K562 (cell line): ENCODE measurements around the gene TMEM38B. TPM values are rescaled to one million over a fixed set of nuclear protein-coding genes. Genes with fewer than 3 reads are reported as not detected.
A peak's percentile ranks its signal among the peaks of the same experiment; 100 is the strongest.

Source experiments
- ATAC-seq: fragments of 200-7000 bp; cut with Tn5 transposase; 3 replicates; pipeline ENCODE4 v1.9.1; 2020; ENCODE audit warnings: moderate library complexity
- Bru-seq: library from RNA; stranded (reverse); fragments of 400-500 nt; gene quantifications from one replicate; lab custom pipeline; 2021; lab: Mats Ljungman, UMichigan
- BruChase-seq, 2 experiments: library from RNA; stranded (reverse); fragments of 400-500 nt; gene quantifications; one replicate each; lab custom pipeline; 2021; lab: Mats Ljungman, UMichigan
- BruUV-seq: library from RNA; stranded (reverse); fragments of 400-500 nt; replicated peaks from 2 replicates; lab custom pipeline; 2021; lab: Mats Ljungman, UMichigan
- CTCF ChIA-PET: fragments of 300-600 bp; formaldehyde crosslinking; extraction: SDS; loops from one replicate; lab custom pipeline; 2021; ENCODE audit warnings: low intra/inter-chr PET ratio; lab: Yijun Ruan, JAX
- POLR2A ChIA-PET: fragments of 300-600, 350-650 bp; sonication (Branson Sonifier 250); formaldehyde crosslinking; extraction: SDS; loops from one replicate; lab custom pipeline; 2021; ENCODE audit warnings: antibody characterized with exemption, inconsistent platforms; lab: Yijun Ruan, JAX
- DNase-seq, 4 experiments: peaks; one replicate each; pipeline versions ENCODE4 v3.0.0 to v3.0.0-alpha.2; 2011 to 2018; ENCODE audit warnings: low spot score in 3 of 4, mixed read lengths in 3 of 4; ENCODE audit errors: extremely low read depth in 1 of 4
- FAIRE-seq: peaks from 2 replicates; lab custom pipeline; 2011; peaks lifted over from hg19 to GRCh38; lab: Jason Lieb, UNC
- H2AFZ ChIP-seq: 2 replicates; pipeline ENCODE4 v1.6.0; 2011; ENCODE audit warnings: low read depth, low read length, control low read depth, inconsistent platforms
- H3K27ac ChIP-seq: fragments of 200-600 bp; 3 replicates; pipeline ENCODE4 v1.8.0; 2011; ENCODE audit warnings: low read depth, mild to moderate bottlenecking, control low read depth, inconsistent platforms, low read length, moderate library complexity, mixed read lengths; ENCODE audit errors: extremely low read depth
- H3K27me3 ChIP-seq, 2 experiments: fragments of 300-600 bp in 1 of 2; 2 replicates in 1 of 2; 3 replicates in 1 of 2; pipeline versions ENCODE4 v1.6.0 to v1.8.0; 2011; ENCODE audit warnings: inconsistent platforms in 2 of 2, low read length in 2 of 2, mild to moderate bottlenecking in 1 of 2, mixed read lengths in 1 of 2, moderate library complexity in 1 of 2; ENCODE audit not compliant: control insufficient read depth in 2 of 2, insufficient read depth in 2 of 2
- H3K36me3 ChIP-seq: fragments of 300-600 bp; 3 replicates; pipeline ENCODE4 v1.8.0; 2011; ENCODE audit warnings: mild to moderate bottlenecking, low read length, inconsistent platforms; ENCODE audit not compliant: control insufficient read depth, insufficient read depth
- H3K4me1 ChIP-seq, 2 experiments: fragments of 200-600 bp in 1 of 2; replicated peaks in 1 of 2; 2 replicates in 1 of 2; 3 replicates in 1 of 2; pipeline versions ENCODE4 v1.5.1 to v1.8.0; 2011; ENCODE audit warnings: inconsistent platforms in 2 of 2, low read length in 2 of 2, mild to moderate bottlenecking in 1 of 2, mixed read lengths in 1 of 2, moderate library complexity in 1 of 2; ENCODE audit not compliant: control insufficient read depth in 2 of 2, insufficient read depth in 2 of 2
- H3K4me2 ChIP-seq: 2 replicates; pipeline ENCODE4 v1.6.1; 2011; ENCODE audit warnings: low read length, control low read depth, inconsistent platforms, mixed read lengths; ENCODE audit not compliant: insufficient read depth
- H3K4me3 ChIP-seq: fragments of 200-600 bp; sonication (generic), shearing (Covaris generic); 2 replicates; pipeline ENCODE4 v1.5.1; 2016; ENCODE audit warnings: control low read depth, inconsistent platforms
- H3K79me2 ChIP-seq: fragments of 200-600 bp; 3 replicates; pipeline ENCODE4 v1.8.0; 2011; ENCODE audit warnings: low read length, inconsistent platforms; ENCODE audit not compliant: control insufficient read depth, insufficient read depth
- H3K9ac ChIP-seq, 2 experiments: 2 replicates each; pipeline versions ENCODE4 v1.6.0 to v1.6.1; 2011; ENCODE audit warnings: low read depth in 2 of 2, low read length in 2 of 2, control low read depth in 1 of 2, inconsistent platforms in 1 of 2, mild to moderate bottlenecking in 1 of 2, mixed read lengths in 1 of 2; ENCODE audit not compliant: insufficient read depth in 1 of 2
- H3K9me1 ChIP-seq: one replicate; pipeline ENCODE4 v1.6.0; 2011; ENCODE audit warnings: inconsistent platforms, mild to moderate bottlenecking, low read length, moderate library complexity; ENCODE audit not compliant: control insufficient read depth, insufficient read depth
- H3K9me3 ChIP-seq: replicated peaks from 2 replicates; pipeline ENCODE4 v1.5.1; 2011; ENCODE audit warnings: low read depth, low read length, inconsistent platforms; ENCODE audit not compliant: control insufficient read depth, insufficient read depth
- H4K20me1 ChIP-seq: replicated peaks from 2 replicates; pipeline ENCODE4 v1.6.1; 2011; ENCODE audit warnings: low read length, inconsistent platforms, mixed read lengths; ENCODE audit not compliant: control insufficient read depth, insufficient read depth
- GABPB2 ChIP-seq: fragments of 250-450 bp; sonication (Bioruptor Pico); conservative IDR thresholded peaks from 2 replicates; pipeline ENCODE4 v1.5.1; 2021; ENCODE audit warnings: mild to moderate bottlenecking
- HNRNPL ChIP-seq: fragments of 200-400 bp; formaldehyde crosslinking; IDR thresholded peaks from 2 replicates; pipeline ENCODE4 v1.6.1; 2017; ENCODE audit warnings: low read depth, mild to moderate bottlenecking, low read length
- KDM5B ChIP-seq: fragments of 200-600 bp; sonication (generic); IDR thresholded peaks from 2 replicates; pipeline ENCODE4 v1.6.1; 2012; ENCODE audit warnings: low read depth, mild to moderate bottlenecking, moderate library complexity, low read length, control low read depth, inconsistent platforms; ENCODE audit not compliant: insufficient replicate concordance
- NR2C2 ChIP-seq, 2 experiments: fragments of 200-800 bp in 1 of 2; sonication (Bioruptor generic) in 1 of 2; sonication (generic) in 1 of 2; formaldehyde crosslinking in 1 of 2; IDR thresholded peaks; 2 replicates each; pipeline versions ENCODE4 v1.6.1 to v1.8.0; 2016 to 2022; ENCODE audit warnings: mild to moderate bottlenecking in 1 of 2, missing compliant biosample characterization in 1 of 2, missing genetic modification characterization in 1 of 2, missing genetic modification reagents in 1 of 2
- NRF1 ChIP-seq, 2 experiments: fragments of 450-650 bp; IDR thresholded peaks in 1 of 2; conservative IDR thresholded peaks in 1 of 2; 2 replicates each; pipeline ENCODE4 v1.6.1; 2014; ENCODE audit warnings: mild to moderate bottlenecking in 2 of 2
- POLR2B ChIP-seq: fragments of 450-650 bp; IDR thresholded peaks from 2 replicates; pipeline ENCODE4 v1.6.1; 2018; ENCODE audit warnings: low read depth; ENCODE audit not compliant: partially characterized antibody
- RB1 ChIP-seq: fragments of 450-650 bp; IDR thresholded peaks from 2 replicates; pipeline ENCODE4 v1.6.1; 2017; ENCODE audit warnings: low read depth, mild to moderate bottlenecking
- XRCC5 ChIP-seq: fragments of 200-400 bp; formaldehyde crosslinking; IDR thresholded peaks from 2 replicates; pipeline ENCODE4 v1.6.1; 2017; ENCODE audit warnings: low read depth, mild to moderate bottlenecking, low read length
- ZNF174 ChIP-seq: fragments of 250-450 bp; sonication (Bioruptor Pico); IDR thresholded peaks from 2 replicates; pipeline ENCODE4 v1.4.0; 2020; ENCODE audit warnings: mild to moderate bottlenecking
- ZNF212 ChIP-seq: fragments of 450-650 bp; formaldehyde crosslinking; IDR thresholded peaks from 2 replicates; pipeline ENCODE4 v1.4.0; 2020; ENCODE audit warnings: mild to moderate bottlenecking
- ZNF354B ChIP-seq: fragments of 250-450 bp; sonication (Bioruptor Pico); IDR thresholded peaks from 2 replicates; pipeline ENCODE4 v1.4.0; 2020
- ZNF717 ChIP-seq: fragments of 250-450 bp; sonication (Bioruptor Pico); IDR thresholded peaks from 2 replicates; pipeline ENCODE4 v1.5.0; 2021
- ZNF780A ChIP-seq: fragments of 250-450 bp; sonication (Bioruptor Pico); IDR thresholded peaks from 2 replicates; pipeline ENCODE4 v1.5.0; 2021; ENCODE audit warnings: mild to moderate bottlenecking
- WGBS: fragments of 100-300 bp; shearing (Covaris generic); methylation state at CpG from one replicate; pipeline ENCODE4 v1.1.6; 2016; ENCODE audit warnings: low coverage, mixed read lengths; ENCODE audit not compliant: insufficient coverage; ENCODE audit errors: missing lambda C conversion rate; 5-methylcytosine and 5-hydroxymethylcytosine counted together
- in situ Hi-C: fragments of 300-500 bp; cut with MboI; formaldehyde crosslinking; loops from 4 replicates; pipeline ENCODE4 v1.15.0; 2018; ENCODE audit warnings: inconsistent platforms, mixed read lengths
- intact Hi-C: fragments of 100-400 bp; cut with micrococcal nuclease; formaldehyde crosslinking; loops from 2 replicates; pipeline ENCODE4 v1.14.2; 2022
- long read RNA-seq, 3 experiments: library from polyadenylated mRNA in 2 of 3; library from RNA in 1 of 3; unstranded in 2 of 3; stranded (forward) in 1 of 3; transcript quantifications; one replicate each; pipeline ENCODE4 v2.0.0, GENCODE V29; 2019 to 2022
- polyA minus RNA-seq, 3 experiments: library from RNA; depleted of rRNA, polyadenylated mRNA; stranded (reverse); fragments of >200 nt; gene quantifications; 2 replicates each; pipeline ENCODE4 v1.2.3, GENCODE V29; 2011
- polyA plus RNA-seq, 8 experiments: library from polyadenylated mRNA; depleted of rRNA in 4 of 8; stranded (reverse) in 5 of 8; unstranded in 3 of 8; fragments of >200 nt; fragmentation: Nextera tagmentation in 2 of 8; fragmentation: Illumina TruSeq in 1 of 8; extraction: Ambion mirVana in 2 of 8; extraction: Trizol in 1 of 8; gene quantifications; 2 replicates each; pipeline versions ENCODE4 v1.2.1 to v1.2.3, GENCODE V29; 2011 to 2014; ENCODE audit warnings: inconsistent platforms in 1 of 8, missing spikeins in 1 of 8
- total RNA-seq, 7 experiments: library from RNA; depleted of rRNA in 6 of 7; stranded (reverse); fragments of >200 nt in 6 of 7; fragmentation: Illumina TruSeq in 2 of 7; extraction: Trizol in 2 of 7; gene quantifications; 2 replicates each; pipeline versions ENCODE4 v1.2.1 to v1.2.3, GENCODE V29; 2011 to 2021; ENCODE audit warnings: low replicate concordance in 1 of 7
- TF ChIP-seq, protein P1 (sequence below), 2 experiments: IDR thresholded peaks; 2 replicates each; pipeline ENCODE4 v1.6.1; 2011; ENCODE audit warnings: borderline replicate concordance in 1 of 2, control low read depth in 1 of 2, low read depth in 1 of 2, low read length in 1 of 2, mild to moderate bottlenecking in 1 of 2, mixed read lengths in 1 of 2, moderate library complexity in 1 of 2; ENCODE audit not compliant: insufficient read depth in 1 of 2, insufficient read length in 1 of 2, poor library complexity in 1 of 2, severe bottlenecking in 1 of 2; ENCODE audit errors: extremely low read depth in 1 of 2

Gene TMEM38B, protein sequence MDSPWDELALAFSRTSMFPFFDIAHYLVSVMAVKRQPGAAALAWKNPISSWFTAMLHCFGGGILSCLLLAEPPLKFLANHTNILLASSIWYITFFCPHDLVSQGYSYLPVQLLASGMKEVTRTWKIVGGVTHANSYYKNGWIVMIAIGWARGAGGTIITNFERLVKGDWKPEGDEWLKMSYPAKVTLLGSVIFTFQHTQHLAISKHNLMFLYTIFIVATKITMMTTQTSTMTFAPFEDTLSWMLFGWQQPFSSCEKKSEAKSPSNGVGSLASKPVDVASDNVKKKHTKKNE
- total RNA-seq (2011; cell fraction: chromatin; rRNA removed; ENCODE audit: low replicate concordance): 41.8 and 56.7 TPM in 2 replicates
- 52.4 and 57.4 TPM in 2 replicates for total RNA-seq (2011; cell fraction: nucleolus; rRNA removed)
- total RNA-seq (2011; cell fraction: nucleoplasm; rRNA removed): 60.9 and 68.8 TPM in 2 replicates
- total RNA-seq (2014; rRNA removed): 37.1 and 38.5 TPM in 2 replicates
- 37.0 and 39.7 TPM in 2 replicates for total RNA-seq (2014; rRNA removed; fragmentation: Illumina TruSeq; extraction: Trizol)
- total RNA-seq (2015; rRNA removed; fragmentation: Illumina TruSeq; extraction: Trizol): 22.3 and 26.0 TPM in 2 replicates
- 46.3 and 52.9 TPM in 2 replicates for total RNA-seq (2021)
- 42.1 and 54.9 TPM in 2 replicates for polyA plus RNA-seq (2011; rRNA removed)
- 27.6 and 38.7 TPM in 2 replicates for polyA plus RNA-seq (2011; cell fraction: cytosol; rRNA removed)
- 13.4 and 15.0 TPM in 2 replicates for polyA plus RNA-seq (2011; cell fraction: nucleus; rRNA removed)
- 22.3 and 31.3 TPM in 2 replicates for polyA plus RNA-seq (2012)
- 26.6 and 34.6 TPM in 2 replicates for polyA plus RNA-seq (2014; fragmentation: Illumina TruSeq; extraction: Trizol)
- polyA plus RNA-seq (2014; fragmentation: Nextera tagmentation; extraction: Ambion mirVana): 10 to 100 TPM; 42.0 to 57.5 TPM
- 26.4 and 30.9 TPM in 2 replicates for polyA plus RNA-seq (2014; rRNA removed)
- polyA minus RNA-seq (2011; rRNA and poly(A)+ RNA removed): 61.1 and 62.1 TPM in 2 replicates
- 45.0 and 51.4 TPM in 2 replicates for polyA minus RNA-seq (2011; cell fraction: cytosol; rRNA and poly(A)+ RNA removed)
- polyA minus RNA-seq (2011; cell fraction: nucleus; rRNA and poly(A)+ RNA removed): 42.4 and 53.4 TPM in 2 replicates
- percentile 82 among the genes with signal in this experiment for Bru-seq, nascent RNA
- BruChase-seq, experiment 1, labeled RNA remaining after a 2-hour chase: percentile 85 among the genes with signal in this experiment
- BruChase-seq, experiment 2, labeled RNA remaining after a 6-hour chase: percentile 86 among the genes with signal in this experiment
- long read RNA-seq, experiment 1, transcript TMEM38B-202 (6 exons, 3,525 nt): major isoform, 201 of 278 reads
- long read RNA-seq, experiment 1, partial matches to known transcripts: 29 of 278 reads
- long read RNA-seq, experiment 1, other reads (novel, unspliced or antisense): 48 of 278 reads
- long read RNA-seq, experiment 2, transcript TMEM38B-202 (6 exons, 3,525 nt): major isoform, 5 of 46 reads
- long read RNA-seq, experiment 2, partial matches to known transcripts: 0 of 46 reads
- long read RNA-seq, experiment 2, other reads (novel, unspliced or antisense): 41 of 46 reads
- long read RNA-seq, experiment 3, transcript TMEM38B-202 (6 exons, 3,525 nt): major isoform, 52 of 65 reads
- long read RNA-seq, experiment 3, partial matches to known transcripts: 2 of 65 reads
- long read RNA-seq, experiment 3, other reads (novel, unspliced or antisense): 11 of 65 reads

DNA sequence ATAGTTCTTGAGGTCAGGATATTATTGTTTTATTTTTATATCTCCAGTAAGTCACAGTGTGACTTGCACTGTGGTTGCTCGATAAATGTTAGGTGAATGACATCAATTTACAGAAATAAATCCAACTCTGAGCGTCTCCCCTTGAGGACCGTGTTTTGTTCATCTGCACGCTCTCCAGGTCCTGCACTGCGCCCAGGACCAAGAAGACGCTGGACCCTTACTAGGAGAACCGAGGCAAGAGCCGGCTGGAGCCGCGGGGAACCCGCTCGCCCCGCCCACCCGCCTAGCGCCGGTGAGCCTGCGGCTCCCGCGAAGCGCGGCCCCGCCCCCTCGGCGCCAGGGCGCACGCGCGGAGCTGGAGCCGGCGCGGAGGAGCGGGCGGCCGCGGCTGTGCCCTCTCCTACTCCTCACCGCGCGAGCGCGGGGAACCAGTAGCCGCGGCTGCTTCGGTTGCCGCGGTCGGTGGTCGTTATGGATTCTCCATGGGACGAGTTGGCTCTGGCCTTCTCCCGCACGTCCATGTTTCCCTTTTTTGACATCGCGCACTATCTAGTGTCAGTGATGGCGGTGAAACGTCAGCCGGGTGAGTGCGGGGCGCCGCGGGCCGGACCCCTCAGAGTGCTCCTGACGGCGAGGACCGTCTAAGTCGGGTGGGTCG, at the start of gene TMEM38B:
TSS of gene TMEM38B (plus strand) at position 352 of the 658 bp plus-strand sequence. CDS start at position 472, 120 bp downstream.
- ChIA-PET CTCF (no interaction called here), POLR2A (interaction anchor here (0.6 to 2.8 kb wide), 11 partner anchors 11 to 523 kb away, joined by 3 to 13 read pairs (median 3); no protein-coding TSS in a partner anchor)
- Histone ChIP-seq H3K27ac (peak within 1 kb of the TSS; percentile 77), H3K9me1 (no peaks in the 10 kb centered on the region), H3K4me2 (peak within 1 kb of the TSS; percentile 92), H3K4me3 (peak within 1 kb of the TSS; percentile 77), H4K20me1 (peaks cover 6% of the 10 kb centered on the region; the same call in 1 of the 2 replicates), H3K4me1 (peaks cover 6 to 19% of the 10 kb centered on the region in 2 experiments; a peak in 4 of 5 replicates), H3K9ac (peak within 1 kb of the TSS; percentile 59 to 93), H3K36me3 (no peaks in the 10 kb centered on the region), H2AFZ (peak within 1 kb of the TSS; percentile 95), H3K9me3 (no peaks in the 10 kb centered on the region), H3K79me2 (peaks cover 46% of the 10 kb centered on the region), H3K27me3 (no peaks in the 10 kb centered on the region)
- intact Hi-C loops (loop anchor here (2.0 kb wide), 1 partner anchor 48 kb away; no protein-coding TSS in a partner anchor), in situ Hi-C loops (no loop called here)
- under 1% methylated on average over 35 of the region's 65 CpGs for WGBS
- DNase-seq: peak; percentile 88 to 96 (median 94)
- FAIRE-seq: no peak
- ATAC-seq: peak; percentile 85
- BruUV-seq: no TSS peak
- TF ChIP-seq RB1 (peak; percentile 81), HNRNPL (no peak), ZNF717 (CRISPR knock-in tag) (no peak), ZNF212 (CRISPR knock-in tag) (no peak), ZNF780A (CRISPR knock-in tag) (no peak), KDM5B (peak; percentile 75), XRCC5 (no peak), POLR2B (peak; percentile 59), ZNF174 (no peak), GABPB2 (CRISPR knock-in tag) (no peak), ZNF354B (CRISPR knock-in tag) (no peak), NR2C2 (CRISPR knock-in tag; IDR thresholded peaks at IDR 0.05) (no peak), NR2C2 (tag; IDR thresholded peaks at IDR 0.05) (no peak), NRF1 (conservative IDR thresholded peaks at IDR 0.05 in 1 of 2, IDR thresholded peaks at IDR 0.05 in 1 of 2) (peak; percentile 88 to 91)
- TF ChIP-seq, protein P1, sequence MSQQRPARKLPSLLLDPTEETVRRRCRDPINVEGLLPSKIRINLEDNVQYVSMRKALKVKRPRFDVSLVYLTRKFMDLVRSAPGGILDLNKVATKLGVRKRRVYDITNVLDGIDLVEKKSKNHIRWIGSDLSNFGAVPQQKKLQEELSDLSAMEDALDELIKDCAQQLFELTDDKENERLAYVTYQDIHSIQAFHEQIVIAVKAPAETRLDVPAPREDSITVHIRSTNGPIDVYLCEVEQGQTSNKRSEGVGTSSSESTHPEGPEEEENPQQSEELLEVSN (IDR thresholded peaks at IDR 0.05; ENCODE audit: borderline replicate concordance in 1 of 2, extremely low read depth in 1 of 2, insufficient read depth in 1 of 2, insufficient read length in 1 of 2, low read depth in 1 of 2, low read length in 1 of 2, poor library complexity in 1 of 2, severe bottlenecking in 1 of 2): peak in 1 of 2 experiments; percentile 77
